ENCODE measurements around the gene CDHR5.

CDHR5 gene

DNA sequence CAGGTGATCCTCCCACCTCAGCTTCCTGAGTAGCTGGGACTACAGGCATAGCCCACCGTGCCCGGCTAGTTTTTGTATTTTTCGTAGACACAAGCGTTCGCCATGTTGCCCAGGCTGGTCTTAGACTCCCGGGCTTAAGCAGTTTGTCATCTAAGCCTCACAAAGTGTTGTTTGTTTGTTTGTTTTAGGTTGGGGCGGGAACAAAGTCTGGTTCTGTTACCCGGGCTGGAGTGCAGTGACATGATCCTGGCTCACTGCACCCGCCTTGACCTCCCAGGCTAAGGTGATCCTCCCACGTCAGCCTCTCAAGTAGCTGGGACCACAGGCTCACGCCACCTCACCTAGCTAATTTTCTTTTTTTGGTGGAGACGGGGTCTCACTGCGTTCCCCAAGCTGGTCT is 21.6 kb downstream of the CDHR5 start:
- H3K4me3 ChIP-seq (ENCODE audit: low read length): no peak overlapping the region
- DNase-seq (ENCODE audit: low read depth): no peak
- TF ChIP-seq, protein P1, sequence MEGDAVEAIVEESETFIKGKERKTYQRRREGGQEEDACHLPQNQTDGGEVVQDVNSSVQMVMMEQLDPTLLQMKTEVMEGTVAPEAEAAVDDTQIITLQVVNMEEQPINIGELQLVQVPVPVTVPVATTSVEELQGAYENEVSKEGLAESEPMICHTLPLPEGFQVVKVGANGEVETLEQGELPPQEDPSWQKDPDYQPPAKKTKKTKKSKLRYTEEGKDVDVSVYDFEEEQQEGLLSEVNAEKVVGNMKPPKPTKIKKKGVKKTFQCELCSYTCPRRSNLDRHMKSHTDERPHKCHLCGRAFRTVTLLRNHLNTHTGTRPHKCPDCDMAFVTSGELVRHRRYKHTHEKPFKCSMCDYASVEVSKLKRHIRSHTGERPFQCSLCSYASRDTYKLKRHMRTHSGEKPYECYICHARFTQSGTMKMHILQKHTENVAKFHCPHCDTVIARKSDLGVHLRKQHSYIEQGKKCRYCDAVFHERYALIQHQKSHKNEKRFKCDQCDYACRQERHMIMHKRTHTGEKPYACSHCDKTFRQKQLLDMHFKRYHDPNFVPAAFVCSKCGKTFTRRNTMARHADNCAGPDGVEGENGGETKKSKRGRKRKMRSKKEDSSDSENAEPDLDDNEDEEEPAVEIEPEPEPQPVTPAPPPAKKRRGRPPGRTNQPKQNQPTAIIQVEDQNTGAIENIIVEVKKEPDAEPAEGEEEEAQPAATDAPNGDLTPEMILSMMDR (IDR thresholded peaks at IDR 0.05; ENCODE audit: insufficient read depth, low read depth, low read length, missing control alignments): no peak

DNA sequence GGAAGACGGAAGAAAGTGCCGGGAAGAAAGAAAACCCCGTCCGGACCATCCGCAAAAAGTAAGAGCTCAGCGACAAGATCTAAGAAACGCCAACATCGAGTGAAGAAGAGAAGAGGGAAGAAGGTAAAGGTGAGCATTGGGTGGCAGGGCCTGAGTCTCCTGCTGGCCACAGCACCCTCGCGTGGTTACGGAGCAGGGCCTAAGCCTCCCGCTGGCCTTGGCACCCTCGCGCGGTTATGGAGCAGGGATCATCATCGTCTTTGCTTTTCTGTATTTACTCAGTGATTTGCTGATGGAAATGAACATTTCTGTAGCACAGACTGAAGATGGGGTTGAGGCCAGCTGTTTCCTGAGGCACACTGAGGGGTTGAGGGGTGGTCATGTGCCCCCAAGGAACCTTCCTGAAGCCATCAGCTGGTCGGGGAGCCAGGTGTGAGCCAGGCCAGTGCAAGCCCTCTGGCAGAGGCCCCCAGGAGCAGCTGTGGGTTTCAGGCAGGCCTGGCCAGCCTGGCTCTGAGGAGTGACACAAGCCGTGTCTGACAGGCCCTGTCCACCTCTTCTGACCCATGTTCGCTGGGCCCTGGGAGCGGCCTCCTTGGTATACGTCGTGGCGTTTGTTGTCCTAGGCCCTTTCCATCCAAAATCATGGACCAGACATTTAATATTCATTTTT is 23.0 kb downstream of the CDHR5 start:
- no peak overlapping the region for H3K4me3 ChIP-seq (ENCODE audit: low read length)
- no peak for DNase-seq (ENCODE audit: low read depth)
- TF ChIP-seq, protein P1 (IDR thresholded peaks at IDR 0.05; ENCODE audit: insufficient read depth, low read depth, low read length, missing control alignments): no peak

DNA sequence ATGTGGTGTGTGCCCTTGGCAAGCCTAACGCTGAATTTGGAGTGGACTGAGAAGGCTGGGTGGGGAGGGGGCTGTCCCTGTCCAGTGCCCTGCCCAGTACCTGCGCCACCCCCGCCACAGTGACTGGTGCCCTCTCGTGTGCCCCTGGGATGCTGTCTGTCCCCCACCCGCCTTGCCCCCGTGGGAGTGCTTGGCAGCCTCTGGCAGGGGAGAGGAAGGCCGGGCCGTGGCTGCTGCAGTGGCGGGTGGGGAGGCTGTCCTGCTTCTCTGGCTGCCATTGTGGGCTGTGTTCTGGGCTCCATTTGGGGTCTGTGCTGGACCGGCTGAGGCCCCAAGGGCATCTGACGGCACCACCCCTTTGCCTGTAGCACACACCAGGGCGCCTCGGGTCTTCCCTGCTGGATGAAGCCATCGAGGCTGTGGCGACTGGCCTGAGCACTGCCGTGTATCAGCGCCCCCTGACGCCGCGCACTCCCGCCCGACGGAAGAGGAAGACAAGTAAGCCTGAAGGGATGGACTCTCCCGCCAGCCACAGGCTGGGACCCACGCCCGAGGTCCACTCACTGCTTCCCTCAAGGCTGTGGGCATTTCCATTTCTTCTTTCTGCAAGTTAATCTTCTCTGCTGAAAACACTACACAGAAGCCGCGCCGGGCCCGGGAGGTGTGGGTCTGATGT is 26.6 kb downstream of the CDHR5 start:
- TF ChIP-seq, protein P1 (IDR thresholded peaks at IDR 0.05; ENCODE audit: insufficient read depth, low read depth, low read length, missing control alignments): no peak
- H3K4me3 ChIP-seq (ENCODE audit: low read length): no peak overlapping the region
- DNase-seq (ENCODE audit: low read depth): no peak

DNA sequence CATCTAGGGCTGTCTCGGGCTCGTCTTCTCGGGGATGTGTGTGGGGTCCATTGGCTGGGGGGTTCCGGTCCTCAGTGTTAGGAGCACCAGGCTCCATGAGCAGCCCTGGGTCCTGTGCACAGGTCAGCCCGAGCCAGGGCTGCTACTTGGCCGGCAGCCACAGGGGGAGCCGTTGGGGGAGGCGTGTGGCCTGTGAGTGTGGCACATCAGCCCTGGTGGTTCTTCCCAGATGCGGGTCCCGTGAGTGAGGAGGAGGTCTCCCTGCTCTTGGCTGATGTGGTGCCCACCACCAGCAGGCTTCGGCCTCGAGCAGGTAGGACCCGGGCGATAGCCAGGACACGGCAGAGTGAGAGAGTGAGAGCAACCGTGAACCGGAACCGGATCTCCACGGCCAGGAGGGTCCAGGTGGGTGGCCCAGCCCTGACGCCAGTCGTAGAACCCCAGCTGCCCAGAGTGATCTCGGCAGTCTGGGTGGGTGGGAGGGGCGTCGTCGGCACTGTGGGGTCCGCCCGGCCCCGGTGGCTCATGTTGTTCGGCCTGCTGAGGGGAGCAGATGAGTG is 27.5 kb downstream of the CDHR5 start:
- H3K4me3 ChIP-seq (ENCODE audit: low read length): no peak overlapping the region
- DNase-seq (ENCODE audit: low read depth): no peak
- TF ChIP-seq, protein P1 (IDR thresholded peaks at IDR 0.05; ENCODE audit: insufficient read depth, low read depth, low read length, missing control alignments): no peak

DNA sequence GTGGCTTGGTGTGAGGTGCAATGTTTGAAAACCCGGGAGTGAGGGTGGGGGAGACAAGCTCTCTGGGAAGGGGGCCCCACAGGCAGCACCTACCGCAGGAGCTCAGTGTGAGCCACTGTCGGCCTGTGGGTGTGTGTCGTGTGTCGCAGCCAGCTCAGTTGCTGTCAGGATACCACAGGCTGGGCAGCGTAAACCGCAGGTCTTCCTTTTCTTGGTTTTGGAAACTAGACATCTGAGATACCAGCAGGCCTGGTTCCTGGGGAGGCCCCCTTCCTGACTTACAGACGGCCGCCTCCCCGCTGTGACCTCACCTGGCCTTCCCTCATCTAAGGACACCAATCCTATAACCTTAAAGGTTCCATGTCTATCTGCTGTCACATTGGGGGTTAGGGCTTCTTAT is 28.4 kb downstream of the CDHR5 start:
- H3K4me3 ChIP-seq (ENCODE audit: low read length): no peak overlapping the region
- TF ChIP-seq, protein P1 (IDR thresholded peaks at IDR 0.05; ENCODE audit: insufficient read depth, low read depth, low read length, missing control alignments): no peak
- DNase-seq (ENCODE audit: low read depth): no peak

DNA sequence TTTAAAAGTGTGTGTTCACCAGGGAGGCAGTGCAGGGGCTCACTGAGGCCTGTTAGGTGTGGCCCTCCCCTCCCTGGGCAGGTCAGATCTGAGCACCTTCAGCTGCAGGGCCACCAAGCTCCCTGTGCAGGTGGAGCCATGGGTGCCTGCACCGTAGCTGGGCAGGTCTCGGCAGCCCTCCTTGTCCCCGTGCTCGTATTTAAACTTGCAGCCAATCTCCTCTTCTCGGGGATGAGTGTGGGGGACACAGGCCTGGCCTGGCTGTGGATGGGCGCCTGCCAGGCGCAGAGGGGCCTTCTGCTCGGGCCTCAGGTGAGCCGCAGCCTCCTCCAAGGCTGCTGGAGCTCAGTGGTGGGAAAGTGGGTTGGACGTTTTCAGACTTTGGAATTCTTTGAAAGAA is 29.4 kb downstream of the CDHR5 start:
- no peak for DNase-seq (ENCODE audit: low read depth)
- TF ChIP-seq, protein P1 (IDR thresholded peaks at IDR 0.05; ENCODE audit: insufficient read depth, low read depth, low read length, missing control alignments): no peak
- H3K4me3 ChIP-seq (ENCODE audit: low read length): no peak overlapping the region
